Pancreas (tissue), 10 donors: Measurements from ENCODE around the gene CPLX1. TPM values are rescaled to one million over a fixed set of nuclear protein-coding genes. Genes with fewer than 3 reads are reported as not detected.
"Not testable (repeated sequence)": the region's sequence is repeated elsewhere in the genome, so short reads cannot be mapped to it uniquely, and the experiment has no call there.

Experiments used
- ATAC-seq, 4 donors: fragments of 200-7000 bp; cut with Tn5 transposase; one replicate each; pipeline versions ENCODE4 v1.8.0 to v1.9.1; 2020; ENCODE audit warnings: mild to moderate bottlenecking in 4 of 4, moderate library complexity in 4 of 4
- DNase-seq, 6 donors: peaks; one replicate each; pipeline ENCODE4 v3.0.0-alpha.2; 2020
- FAIRE-seq: peaks from 2 replicates; lab custom pipeline; 2012; peaks lifted over from hg19 to GRCh38; lab: Jason Lieb, UNC
- H3K27ac ChIP-seq, 4 donors: fragments of 200-600 bp; sonication (generic); 1 replicate in 3 of 4; 2 replicates in 1 of 4; pipeline versions ENCODE4 v1.5.0 to v1.8.0; 2020
- H3K27me3 ChIP-seq, 4 donors: fragments of 200-600 bp; one replicate each; pipeline ENCODE4 v1.8.0; 2021
- H3K36me3 ChIP-seq, 3 donors: fragments of 200-600 bp; sonication (generic) in 1 of 3; one replicate each; pipeline versions ENCODE4 v1.5.0 to v1.8.0; 2020 to 2021
- H3K4me1 ChIP-seq, 3 donors: fragments of 200-600 bp; one replicate each; pipeline ENCODE4 v1.8.0; 2021
- H3K4me3 ChIP-seq, 4 donors: fragments of 200-600 bp; sonication (generic) in 2 of 4; one replicate each; pipeline versions ENCODE4 v1.5.0 to v1.8.0; 2020 to 2021
- H3K9me3 ChIP-seq, 4 donors: fragments of 200-600 bp; one replicate each; pipeline ENCODE4 v1.8.0; 2021
- CTCF ChIP-seq, 4 donors: fragments of 200-600 bp; sonication (generic) in 3 of 4; IDR thresholded peaks; one replicate each; pipeline versions ENCODE4 v1.5.0 to v1.8.0; 2021; ENCODE audit warnings: antibody characterized with exemption in 4 of 4
- WGBS, 2 donors: extraction: QIAGEN DNeasy Blood & Tissue Kit; methylation state at CpG; one replicate each; pipeline ENCODE4 v1.1.7; 2013; 5-methylcytosine and 5-hydroxymethylcytosine counted together
- intact Hi-C, 3 donors: fragments of 100-400 bp; cut with DNase I; formaldehyde crosslinking; loops; one replicate each; pipeline versions ENCODE4 v1.11.1 to v1.14.2; 2022
- polyA plus RNA-seq, 2 donors: library from polyadenylated mRNA; stranded (reverse); fragments of 200-250 nt; gene quantifications; one replicate each; pipeline ENCODE4 v1.2.3, GENCODE V29; 2013
- total RNA-seq, 6 donors: library from RNA; stranded (reverse); fragmentation: NEBNext Ultra II Directional in 4 of 6; extraction: Animal tissue kit (Norgen Biotek cat#: 25700) in 4 of 6; gene quantifications; one replicate each; pipeline versions ENCODE4 v1.2.1 to v1.2.4, GENCODE V29; 2021 to 2023
- donor health status: healthy with polysubstance abuse.
- donor health status: DM: no; HTN: no; CAD: no; lungs with moderate emphysema.
- donor health status: DM: no; HTN: no; CAD: no.
- donor health status: control.
- donor health status: control.
- donor health status: Bipolar disorder and iron deficiency.
- donor health status: DM: yes; HTN: yes; CAD: no.
- donor health status: DM: no; HTN: no; CAD: no.
- donor health status: DM: no; HTN: no; CAD: no.
- donor health status: DM: yes; HTN: yes; CAD: no.

The CPLX1 gene
- total and polyA plus RNA-seq, 8 donors, result 0.51 to 7.7 (median 1.4) TPM

DNA sequence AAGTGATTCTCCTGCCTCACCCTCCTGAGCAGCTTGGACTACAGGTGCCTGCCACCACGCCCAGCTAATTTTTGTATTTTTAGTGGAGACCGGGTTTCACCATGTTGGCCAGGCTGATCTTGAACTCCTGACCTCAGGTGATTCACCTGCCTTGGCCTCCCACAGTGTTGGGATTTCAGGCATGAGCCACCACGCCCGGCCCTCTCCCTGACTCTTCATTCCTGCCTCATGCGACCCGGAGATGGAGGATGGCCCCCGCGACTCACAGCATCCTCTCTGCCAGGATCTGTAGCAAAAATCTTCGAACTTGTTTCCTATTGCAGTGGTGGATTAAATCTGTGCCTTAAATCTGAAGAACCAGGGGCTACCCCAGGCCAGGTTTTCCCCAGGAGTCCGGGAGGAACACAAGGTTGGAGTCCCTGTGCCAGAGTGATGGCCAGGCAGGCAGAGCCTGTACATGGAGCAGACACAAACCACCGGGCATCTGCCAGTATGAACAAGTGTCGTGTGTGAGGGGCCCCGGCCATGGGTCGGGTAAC, 11.5 kb downstream of the CPLX1 start:
- no peaks in the 10 kb centered on the region for H3K9me3 ChIP-seq
- no peak for TF ChIP-seq CTCF (IDR thresholded peaks at IDR 0.05)
- H3K27ac ChIP-seq, result no peak overlapping the region
- no peak for ATAC-seq
- H3K36me3 ChIP-seq, result no peaks in the 10 kb centered on the region
- peak in 1 of 6 donors; percentile 38 for DNase-seq
- H3K4me3 ChIP-seq, result no peak overlapping the region
- peaks cover 0 to 4% (median 0%) of the 10 kb centered on the region in 4 donors for H3K27me3 ChIP-seq
- H3K4me1 ChIP-seq, result no peaks in the 10 kb centered on the region
- WGBS, 2 donors, result 65 to 75% methylated on average over 14 of the region's 14 CpGs
- intact Hi-C loops, result no loop called here
- no peak for FAIRE-seq

GRCh38 chr4:813900-814299, 12.0 kb downstream of the CPLX1 start:
- no peaks in the 10 kb centered on the region for H3K4me1 ChIP-seq
- peak in 3 of 4 donors; percentile 36 to 75 (median 69) for ATAC-seq
- H3K4me3 ChIP-seq, result no peak overlapping the region
- no peak for TF ChIP-seq CTCF (IDR thresholded peaks at IDR 0.05)
- H3K27me3 ChIP-seq, result peaks cover 0 to 4% (median 0%) of the 10 kb centered on the region in 4 donors
- DNase-seq, result peak in 3 of 6 donors; percentile 17 to 57 (median 48)
- no peak for FAIRE-seq
- no peaks in the 10 kb centered on the region for H3K9me3 ChIP-seq
- H3K36me3 ChIP-seq, result no peaks in the 10 kb centered on the region
- WGBS, 2 donors, result 43 to 44% methylated on average over 10 of the region's 10 CpGs
- intact Hi-C loops, result no loop called here
- no peak overlapping the region for H3K27ac ChIP-seq

DNA sequence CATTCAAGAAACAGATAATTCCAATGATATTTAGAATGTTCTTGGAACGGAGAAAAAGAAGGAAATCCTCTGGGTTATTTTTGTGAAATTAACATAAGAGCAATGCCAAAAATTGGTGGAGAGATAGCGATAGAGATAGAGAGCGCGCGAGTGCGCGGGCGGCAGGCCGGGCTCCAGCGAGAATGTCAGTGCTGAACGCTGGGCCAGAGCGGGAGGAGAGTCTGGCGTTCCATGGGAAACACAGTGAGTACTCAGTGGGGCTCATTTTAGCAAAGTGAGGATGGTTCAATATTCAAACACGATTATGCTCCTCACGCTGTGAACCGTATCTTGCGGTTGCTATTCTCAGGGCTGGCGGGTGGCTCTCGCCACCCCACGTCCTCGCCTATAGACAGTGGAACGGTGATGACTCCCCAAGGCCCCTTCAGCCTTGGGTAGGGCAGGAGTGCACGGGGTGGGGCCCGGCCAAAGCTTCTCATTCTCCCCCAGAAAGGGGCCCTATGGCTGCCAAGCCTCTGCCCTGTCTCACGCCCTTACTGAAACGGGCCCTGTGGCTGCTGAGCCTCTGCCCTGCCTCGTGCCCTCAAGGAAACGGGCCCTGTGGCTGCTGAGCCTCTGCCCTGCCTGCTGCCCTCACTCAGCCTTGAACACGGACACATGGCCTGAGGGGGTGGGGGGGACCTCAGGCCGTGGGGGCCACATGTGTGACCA, 16.9 kb downstream of the CPLX1 start:
- FAIRE-seq (no peak), ATAC-seq (peak in 1 of 4 donors; percentile 46), DNase-seq (peak in 2 of 6 donors; percentile 37 to 38)
- no peaks in the 10 kb centered on the region for H3K4me1 ChIP-seq
- no peak overlapping the region for H3K27ac ChIP-seq
- 85 to 86% methylated on average over 29 to 30 of the region's 30 CpGs for WGBS, 2 donors
- no peak for TF ChIP-seq CTCF (IDR thresholded peaks at IDR 0.05)
- no peaks in the 10 kb centered on the region for H3K9me3 ChIP-seq
- H3K36me3 ChIP-seq, result no peaks in the 10 kb centered on the region
- H3K4me3 ChIP-seq, result no peak overlapping the region
- peaks cover 0 to 4% (median 0%) of the 10 kb centered on the region in 4 donors for H3K27me3 ChIP-seq
- intact Hi-C loops, result no loop called here

- peak; percentile 86 to 95 (median 92) for ATAC-seq
- TF ChIP-seq CTCF (IDR thresholded peaks at IDR 0.05), result no peak
- H3K36me3 ChIP-seq, result no peaks in the 10 kb centered on the region
- no peaks in the 10 kb centered on the region for H3K27me3 ChIP-seq
- intact Hi-C loops, result no loop called here
- DNase-seq, result peak in 5 of 6 donors; percentile 39 to 71 (median 58)
- no peaks in the 10 kb centered on the region for H3K4me1 ChIP-seq
- no peaks in the 10 kb centered on the region for H3K9me3 ChIP-seq
- no peak for FAIRE-seq
- H3K4me3 ChIP-seq, result no peak overlapping the region
- H3K27ac ChIP-seq, result no peak overlapping the region
- WGBS, 2 donors, result 33 to 44% methylated on average over 5 of the region's 5 CpGs
Measured at GRCh38 chr4:807792-808191, 18.1 kb downstream of the CPLX1 start.

DNA sequence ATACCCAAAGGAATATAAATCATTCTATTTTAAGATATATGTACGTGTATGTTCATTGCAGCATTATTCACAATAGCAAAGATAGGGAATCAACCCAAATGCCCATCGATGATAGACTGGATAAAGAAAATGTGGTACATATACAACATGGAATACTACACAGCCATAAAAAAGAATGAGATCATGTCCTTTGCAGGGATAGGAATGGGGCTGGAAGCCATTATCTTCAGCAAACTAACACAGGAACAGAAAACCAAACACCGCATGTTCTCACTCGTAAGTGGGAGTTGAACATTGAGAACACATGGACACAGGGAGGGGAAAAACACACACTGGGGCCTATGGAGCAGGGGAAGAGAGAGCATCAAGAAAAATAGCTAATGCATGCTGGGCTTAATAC, 18.9 kb downstream of the CPLX1 start:
- H3K9me3 ChIP-seq, ATAC-seq, H3K4me3 ChIP-seq, H3K36me3 ChIP-seq, H3K27ac ChIP-seq, DNase-seq, H3K4me1 ChIP-seq, H3K27me3 ChIP-seq, intact Hi-C loops, FAIRE-seq: not testable (repeated sequence)
- 80 to 81% methylated on average over 4 of the region's 4 CpGs for WGBS, 2 donors
